Natural killer cell (primary cell): ENCODE measurements around the gene CCDC178. TPM values are rescaled to one million over a fixed set of nuclear protein-coding genes. Genes with fewer than 3 reads are reported as not detected.

Source experiments
- ATAC-seq, 3 donors: fragments of 150-1000 bp in 2 of 3; fragments of 200-7000 bp in 1 of 3; cut with Tn5 transposase; 1 replicate in 1 of 3; 2 replicates in 2 of 3; pipeline ENCODE4 v1.10.0; 2021; ENCODE audit warnings: mild to moderate bottlenecking in 2 of 3, moderate library complexity in 2 of 3
- DNase-seq, 2 donors: peaks; one replicate each; pipeline versions ENCODE4 v3.0.0 to v3.0.0-alpha.2; 2013 to 2021; ENCODE audit warnings: mixed read lengths in 1 of 2
- H3K27ac ChIP-seq: one replicate; pipeline ENCODE4 v1.5.1; 2013; ENCODE audit warnings: mild to moderate bottlenecking, low read length
- H3K27me3 ChIP-seq: one replicate; pipeline ENCODE4 v1.6.1; 2013; ENCODE audit warnings: low read length; ENCODE audit not compliant: control insufficient read depth, insufficient read depth
- H3K36me3 ChIP-seq: one replicate; pipeline ENCODE4 v1.6.1; 2013; ENCODE audit warnings: low read length; ENCODE audit not compliant: control insufficient read depth, insufficient read depth
- H3K4me1 ChIP-seq: one replicate; pipeline ENCODE4 v1.6.1; 2013; ENCODE audit warnings: low read length; ENCODE audit not compliant: control insufficient read depth, insufficient read depth
- H3K4me3 ChIP-seq: one replicate; pipeline ENCODE4 v1.5.1; 2013; ENCODE audit warnings: low read length
- H3K9me3 ChIP-seq: one replicate; pipeline ENCODE4 v1.6.1; 2013; ENCODE audit warnings: low read length; ENCODE audit not compliant: control insufficient read depth, insufficient read depth
- H3K27ac Mint-ChIP-seq, 2 donors: one replicate each; pipeline ENCODE4 v1.8.0; 2022; ENCODE audit warnings: mild to moderate bottlenecking in 2 of 2, mixed read lengths in 2 of 2, moderate library complexity in 1 of 2
- H3K27me3 Mint-ChIP-seq, 2 donors: one replicate each; pipeline ENCODE4 v1.8.0; 2022; ENCODE audit warnings: low read depth in 2 of 2, mixed read lengths in 2 of 2
- H3K36me3 Mint-ChIP-seq: one replicate; pipeline ENCODE4 v1.8.0; 2022; ENCODE audit warnings: mixed read lengths
- H3K4me1 Mint-ChIP-seq, 2 donors: one replicate each; pipeline ENCODE4 v1.8.0; 2022; ENCODE audit warnings: mixed read lengths in 2 of 2
- H3K4me3 Mint-ChIP-seq: one replicate; pipeline ENCODE4 v1.8.0; 2022; ENCODE audit warnings: mild to moderate bottlenecking, moderate library complexity, mixed read lengths
- H3K9me3 Mint-ChIP-seq, 2 donors: one replicate each; pipeline ENCODE4 v1.8.0; 2022; ENCODE audit warnings: mixed read lengths in 2 of 2
- CTCF ChIP-seq: fragments of 200-600 bp; IDR thresholded peaks from one replicate; pipeline ENCODE4 v1.8.0; 2022; ENCODE audit warnings: antibody characterized with exemption
- WGBS: methylation state at CpG from one replicate; pipeline ENCODE4 v1.1.7; 2013; ENCODE audit warnings: missing lambda C conversion rate; ENCODE audit not compliant: insufficient coverage; 5-methylcytosine and 5-hydroxymethylcytosine counted together
- intact Hi-C: fragments of 100-400 bp; cut with micrococcal nuclease; formaldehyde crosslinking; loops from one replicate; pipeline ENCODE4 v1.14.2; 2022
- total RNA-seq, 4 donors: library from RNA; stranded (reverse); fragments of 120-200 nt in 1 of 4; gene quantifications; one replicate each; pipeline versions ENCODE4 v1.2.3 to v1.2.4, GENCODE V29; 2013 to 2022

CCDC178 gene
- total RNA-seq, 3 donors from 2014 or later (not counting 1 experiment from before 2014, with no cell fraction given), result not detected

- no peak overlapping the region for H3K4me3 ChIP-seq
- H3K9me3 ChIP-seq, result no peaks in the 10 kb centered on the region
- H3K4me1 ChIP-seq, result no peaks in the 10 kb centered on the region
- no peaks in the 10 kb centered on the region for H3K27me3 Mint-ChIP-seq
- H3K9me3 Mint-ChIP-seq, result peaks cover 10% of the 10 kb centered on the region in 2 donors
- intact Hi-C loops, result no loop called here
- WGBS, result 44% methylated on average over 1 of the region's 1 CpG
- H3K36me3 Mint-ChIP-seq, result no peaks in the 10 kb centered on the region
- no peaks in the 10 kb centered on the region for H3K4me1 Mint-ChIP-seq
- no peak overlapping the region for H3K4me3 Mint-ChIP-seq
- no peak overlapping the region for H3K27ac ChIP-seq
- ATAC-seq (no peak), DNase-seq (no peak)
- no peak for TF ChIP-seq CTCF
- H3K36me3 ChIP-seq, result no peaks in the 10 kb centered on the region
- no peak overlapping the region for H3K27ac Mint-ChIP-seq
- no peaks in the 10 kb centered on the region for H3K27me3 ChIP-seq
Measured at GRCh38 chr18:33270297-33270696, 170.2 kb downstream of the CCDC178 start.

- H3K36me3 ChIP-seq, result no peaks in the 10 kb centered on the region
- Mint-ChIP-seq H3K4me3 (no peak overlapping the region), H3K4me1 (no peaks in the 10 kb centered on the region), H3K9me3 (peaks cover 12% of the 10 kb centered on the region in 2 donors), H3K36me3 (no peaks in the 10 kb centered on the region), H3K27me3 (no peaks in the 10 kb centered on the region), H3K27ac (no peak overlapping the region)
- 65% methylated on average over 2 of the region's 2 CpGs for WGBS
- H3K9me3 ChIP-seq, result no peaks in the 10 kb centered on the region
- no peak overlapping the region for H3K4me3 ChIP-seq
- no peaks in the 10 kb centered on the region for H3K27me3 ChIP-seq
- no peak for DNase-seq
- no peaks in the 10 kb centered on the region for H3K4me1 ChIP-seq
- TF ChIP-seq CTCF, result no peak
- ATAC-seq, result no peak
- intact Hi-C loops, result no loop called here
- H3K27ac ChIP-seq, result no peak overlapping the region
Measured at GRCh38 chr18:33269223-33269622, 171.3 kb downstream of the CCDC178 start.

GRCh38 chr18:33264566-33264965 lies 176.0 kb downstream of the CCDC178 start:
- Histone ChIP-seq H3K4me1 (no peaks in the 10 kb centered on the region), H3K9me3 (no peaks in the 10 kb centered on the region), H3K27ac (no peak overlapping the region), H3K4me3 (no peak overlapping the region), H3K36me3 (no peaks in the 10 kb centered on the region), H3K27me3 (no peaks in the 10 kb centered on the region)
- Mint-ChIP-seq H3K4me1 (no peaks in the 10 kb centered on the region), H3K27ac (no peak overlapping the region), H3K27me3 (no peaks in the 10 kb centered on the region), H3K4me3 (no peak overlapping the region), H3K36me3 (no peaks in the 10 kb centered on the region), H3K9me3 (peaks cover 3 to 7% of the 10 kb centered on the region in 2 donors)
- no peak for ATAC-seq
- DNase-seq, result no peak
- TF ChIP-seq CTCF, result no peak
- no CpG with 5 or more reads among the region's 1 CpG for WGBS
- intact Hi-C loops, result no loop called here

GRCh38 chr18:33239298-33239697 lies 201.2 kb downstream of the CCDC178 start:
- no CpG with 5 or more reads among the region's 1 CpG for WGBS
- Histone ChIP-seq H3K27me3 (no peaks in the 10 kb centered on the region), H3K27ac (no peak overlapping the region), H3K4me3 (no peak overlapping the region), H3K36me3 (no peaks in the 10 kb centered on the region), H3K9me3 (peaks cover 6% of the 10 kb centered on the region), H3K4me1 (no peaks in the 10 kb centered on the region)
- Mint-ChIP-seq H3K9me3 (peaks cover 5 to 16% of the 10 kb centered on the region in 2 donors), H3K4me1 (no peaks in the 10 kb centered on the region), H3K4me3 (no peak overlapping the region), H3K27ac (no peak overlapping the region), H3K27me3 (no peaks in the 10 kb centered on the region), H3K36me3 (peaks cover 5% of the 10 kb centered on the region)
- no peak for DNase-seq
- intact Hi-C loops, result no loop called here
- ATAC-seq, result no peak
- no peak for TF ChIP-seq CTCF
